ENCODE data around the gene P2RX4.

DNA sequence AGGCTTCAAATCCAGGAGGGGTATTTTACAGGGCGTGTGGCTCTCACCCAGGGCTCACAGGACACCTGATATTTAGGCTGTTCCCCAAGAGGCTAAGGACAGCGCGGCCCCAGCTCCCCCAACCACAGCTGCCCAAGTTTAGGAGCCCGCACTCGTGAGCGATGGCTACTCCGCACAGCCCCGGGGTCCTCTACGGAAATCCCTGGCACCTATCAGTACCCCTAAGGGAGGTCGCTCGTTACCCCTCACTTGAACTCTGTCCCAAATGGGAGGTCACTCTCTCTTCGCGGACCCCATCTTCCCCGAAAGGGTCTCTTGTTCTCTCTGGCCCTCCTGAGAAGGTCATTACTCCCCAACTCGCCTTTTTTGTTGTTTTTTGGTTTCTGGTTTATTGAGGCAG, 708 bp upstream of the P2RX4 start:
- TF ChIP-seq CTCF (IDR thresholded peaks at IDR 0.05) (no peak), POLR2A (IDR thresholded peaks at IDR 0.05) (no peak)
